A673 (cell line): ENCODE data around the gene CCN5.

Source experiments
- CTCF ChIP-seq: fragments of 300-800, 200-600 bp; sonication (generic); conservative IDR thresholded peaks from 2 replicates; pipeline ENCODE4 v1.5.1; 2017; ENCODE audit warnings: low read depth, mild to moderate bottlenecking, antibody characterized with exemption, low read length, moderate library complexity, mixed read lengths
- EZH2 ChIP-seq: fragments of 200-600 bp; sonication (generic); IDR thresholded peaks from 2 replicates; pipeline ENCODE4 v1.6.1; 2017; ENCODE audit warnings: borderline replicate concordance, low read depth, mild to moderate bottlenecking, mixed read lengths, antibody characterized with exemption, low read length; ENCODE audit not compliant: poor library complexity, severe bottlenecking

GRCh38 chr20:44745598-44746366, 30.6 kb downstream of the CCN5 start, which contains the start of gene KCNK15:
- no peak for TF ChIP-seq EZH2
- no peak for TF ChIP-seq CTCF
